Glutamatergic neuron (in vitro differentiated cells): Measurements from ENCODE around the gene ALDH3B1. TPM values are rescaled to one million over a fixed set of nuclear protein-coding genes. Genes with fewer than 3 reads are reported as not detected.

Source experiments
- DNase-seq: peaks from one replicate; pipeline ENCODE4 v3.0.0; 2022
- H3K27ac Mint-ChIP-seq: one replicate; pipeline ENCODE4 v1.8.0; 2020; ENCODE audit warnings: mild to moderate bottlenecking, mixed read lengths, inconsistent platforms; ENCODE audit not compliant: unreplicated experiment
- H3K27me3 Mint-ChIP-seq: one replicate; pipeline ENCODE4 v1.8.0; 2020; ENCODE audit warnings: mild to moderate bottlenecking, moderate library complexity, mixed read lengths, inconsistent platforms; ENCODE audit not compliant: unreplicated experiment
- H3K36me3 Mint-ChIP-seq: one replicate; pipeline ENCODE4 v1.8.0; 2020; ENCODE audit warnings: mild to moderate bottlenecking, mixed read lengths, inconsistent platforms; ENCODE audit not compliant: unreplicated experiment
- H3K4me1 Mint-ChIP-seq: one replicate; pipeline ENCODE4 v1.8.0; 2020; ENCODE audit warnings: mild to moderate bottlenecking, low read depth, mixed read lengths, inconsistent platforms; ENCODE audit not compliant: unreplicated experiment
- H3K4me3 Mint-ChIP-seq: one replicate; pipeline ENCODE4 v1.8.0; 2020; ENCODE audit warnings: mild to moderate bottlenecking, mixed read lengths, inconsistent platforms; ENCODE audit not compliant: unreplicated experiment
- H3K9me3 Mint-ChIP-seq: one replicate; pipeline ENCODE4 v1.8.0; 2020; ENCODE audit warnings: mild to moderate bottlenecking, moderate library complexity, mixed read lengths, inconsistent platforms; ENCODE audit not compliant: unreplicated experiment
- CTCF ChIP-seq: fragments of 200-600 bp; sonication (generic); IDR thresholded peaks from one replicate; pipeline ENCODE4 v1.5.0; 2021; ENCODE audit not compliant: partially characterized antibody, unreplicated experiment
- total RNA-seq: library from RNA; stranded (reverse); fragmentation: NEBNext Ultra II Directional; extraction: Animal tissue kit (Norgen Biotek cat#: 25700); gene quantifications from one replicate; pipeline ENCODE4 v1.2.1, GENCODE V29; 2021; ENCODE audit not compliant: unreplicated experiment

ALDH3B1 gene
- total RNA-seq, 1 donor from 2014 or later: 0.22 TPM

DNA sequence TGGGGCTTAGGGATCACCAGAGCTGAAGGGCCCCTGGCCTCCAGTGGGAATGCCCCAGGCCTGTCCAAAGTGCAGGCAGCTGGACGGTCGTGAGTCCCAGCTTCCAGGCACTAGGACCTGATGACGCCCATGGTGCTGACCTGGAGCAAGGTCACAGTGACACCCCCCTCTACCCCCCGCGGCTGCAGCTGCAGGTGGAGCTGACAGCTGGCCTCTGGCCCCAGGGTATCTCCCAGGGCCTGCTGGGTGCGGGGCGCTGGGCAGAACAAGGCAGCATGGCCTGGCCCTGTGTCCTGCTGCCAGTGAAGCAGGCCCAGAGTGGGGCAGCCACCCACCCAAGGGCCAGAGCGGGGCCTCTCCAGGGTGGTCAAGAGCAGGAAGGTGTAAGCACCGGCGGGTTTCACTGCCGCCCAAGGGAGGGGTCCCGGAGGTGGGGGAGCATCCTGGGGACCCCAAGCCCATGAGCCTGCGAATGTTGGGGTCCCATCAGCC lies 28.1 kb downstream of the ALDH3B1 start:
- Mint-ChIP-seq H3K4me3 (no peak overlapping the region), H3K27ac (no peak overlapping the region), H3K4me1 (peaks cover 2% of the 10 kb centered on the region), H3K27me3 (peaks cover 3% of the 10 kb centered on the region), H3K9me3 (no peaks in the 10 kb centered on the region), H3K36me3 (no peaks in the 10 kb centered on the region)
- no peak for TF ChIP-seq CTCF
- peak; percentile 55 for DNase-seq

DNA sequence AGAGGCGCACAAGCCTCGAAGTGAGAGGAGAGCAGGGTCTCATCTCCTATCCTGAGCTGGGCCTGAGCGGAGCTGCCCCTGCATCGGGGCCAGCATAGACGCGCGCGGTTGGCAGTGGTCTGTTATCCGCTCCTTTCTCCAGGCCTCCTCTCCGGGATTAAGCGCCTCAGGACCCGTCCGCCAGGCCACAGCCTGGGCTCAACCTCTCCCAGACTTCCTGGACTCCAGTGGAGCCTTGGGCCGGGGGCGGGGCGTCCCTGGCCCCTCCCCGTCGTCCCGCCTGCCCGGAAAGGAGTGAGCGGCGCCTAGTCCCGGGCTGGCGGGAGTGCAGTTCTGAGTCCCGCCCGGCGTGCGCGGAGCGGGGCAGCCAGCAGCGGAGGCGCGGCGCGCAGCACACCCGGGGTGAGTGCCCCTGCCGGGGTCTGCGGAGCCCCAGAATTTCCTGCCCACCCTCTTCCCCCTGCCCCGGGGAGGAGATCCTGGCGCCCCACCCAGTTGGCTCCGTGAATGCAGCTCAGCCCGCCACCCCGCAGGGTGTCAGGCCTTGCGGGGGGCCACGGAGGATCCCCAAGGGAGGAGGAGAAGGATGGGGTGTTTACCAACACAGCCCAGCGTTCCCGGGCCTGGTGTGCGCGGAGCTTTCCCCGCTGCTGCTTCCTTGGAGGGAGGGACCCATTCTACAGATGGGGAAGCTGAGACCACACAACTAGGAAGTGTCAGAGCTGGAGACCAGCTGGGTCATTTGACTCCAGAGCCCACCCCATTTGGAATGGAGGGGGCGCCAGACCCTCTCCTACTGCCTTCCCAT lies 28.8 kb downstream of the ALDH3B1 start, which contains the start of gene TCIRG1:
Gene TCIRG1, plus strand, starts transcription at position 308 of the 808 bp plus-strand sequence. CDS start 2,247 bp downstream, outside the sequence.
- Mint-ChIP-seq H3K9me3 (no peaks in the 10 kb centered on the region), H3K27me3 (peaks cover 3% of the 10 kb centered on the region), H3K4me3 (peak within 1 kb of the TSS; percentile 72), H3K36me3 (no peaks in the 10 kb centered on the region), H3K27ac (no peak within 1 kb of the TSS), H3K4me1 (peaks cover 2% of the 10 kb centered on the region)
- no peak for TF ChIP-seq CTCF
- no peak for DNase-seq

GRCh38 chr11:68039526-68040086 lies 29.5 kb downstream of the ALDH3B1 start:
- Mint-ChIP-seq H3K27ac (no peak overlapping the region), H3K4me3 (peak overlapping the region; percentile 72), H3K9me3 (no peaks in the 10 kb centered on the region), H3K36me3 (no peaks in the 10 kb centered on the region), H3K27me3 (peaks cover 3% of the 10 kb centered on the region), H3K4me1 (peaks cover 2% of the 10 kb centered on the region)
- no peak for TF ChIP-seq CTCF
- no peak for DNase-seq

GRCh38 chr11:68040101-68040956 lies 30.2 kb downstream of the ALDH3B1 start:
- Mint-ChIP-seq H3K4me1 (peaks cover 2% of the 10 kb centered on the region), H3K9me3 (no peaks in the 10 kb centered on the region), H3K27ac (no peak overlapping the region), H3K4me3 (peak overlapping the region; percentile 72), H3K27me3 (peaks cover 3% of the 10 kb centered on the region), H3K36me3 (no peaks in the 10 kb centered on the region)
- DNase-seq: peak; percentile 72
- no peak for TF ChIP-seq CTCF
